Loucy (cell line): ENCODE results near the gene SUN1.

Experiments used
- H2AFZ ChIP-seq: fragments of 200-600 bp; sonication (generic); 2 replicates; pipeline ENCODE4 v1.6.0; 2016; ENCODE audit warnings: antibody characterized with exemption, mild to moderate bottlenecking, low read length, moderate library complexity
- H3F3A ChIP-seq: fragments of 200-600 bp; 2 replicates; pipeline ENCODE4 v1.6.0; 2016; ENCODE audit warnings: antibody characterized with exemption, low read depth, mild to moderate bottlenecking
- H3K27me3 ChIP-seq: fragments of 200-600 bp; sonication (generic); 2 replicates; pipeline ENCODE4 v1.6.1; 2014; ENCODE audit warnings: low read length, mild to moderate bottlenecking; ENCODE audit not compliant: insufficient read depth, poor library complexity, severe bottlenecking
- H3K36me3 ChIP-seq: fragments of 200-600 bp; sonication (generic); 2 replicates; pipeline ENCODE4 v1.6.1; 2016; ENCODE audit warnings: low read length; ENCODE audit not compliant: insufficient read depth
- H3K4me1 ChIP-seq: fragments of 200-600 bp; sonication (generic); 2 replicates; pipeline ENCODE4 v1.5.1; 2014; ENCODE audit warnings: low read length, mild to moderate bottlenecking; ENCODE audit not compliant: insufficient read depth, poor library complexity, severe bottlenecking
- H3K4me2 ChIP-seq: fragments of 200-600 bp; sonication (generic); 2 replicates; pipeline ENCODE4 v1.6.0; 2014; ENCODE audit warnings: antibody characterized with exemption, low read length, low read depth, mild to moderate bottlenecking; ENCODE audit not compliant: poor library complexity, severe bottlenecking
- H3K4me3 ChIP-seq: fragments of 200-600 bp; sonication (generic); 2 replicates; pipeline ENCODE4 v1.5.1; 2014; ENCODE audit warnings: low read length, mild to moderate bottlenecking, mixed read lengths; ENCODE audit not compliant: poor library complexity, severe bottlenecking
- H3K79me2 ChIP-seq: fragments of 200-600 bp; sonication (generic); 2 replicates; pipeline ENCODE4 v1.6.1; 2014; ENCODE audit warnings: low read length; ENCODE audit not compliant: insufficient read depth
- H3K9ac ChIP-seq: fragments of 200-600 bp; sonication (generic); 2 replicates; pipeline ENCODE4 v1.6.0; 2014; ENCODE audit warnings: mild to moderate bottlenecking, low read depth, low read length, moderate library complexity; ENCODE audit not compliant: poor library complexity, severe bottlenecking
- H3K9me2 ChIP-seq: fragments of 200-600 bp; sonication (generic); replicated peaks from 2 replicates; pipeline ENCODE4 v1.6.1; 2016; ENCODE audit warnings: low read depth, low read length, mixed read lengths
- H3K9me3 ChIP-seq: fragments of 200-600 bp; sonication (generic); 2 replicates; pipeline ENCODE4 v1.6.1; 2014; ENCODE audit warnings: mild to moderate bottlenecking, antibody characterized with exemption, low read length, low read depth; ENCODE audit not compliant: insufficient read depth
- H4K20me1 ChIP-seq: fragments of 200-600 bp; sonication (generic); 2 replicates; pipeline ENCODE4 v1.6.0; 2014; ENCODE audit warnings: antibody characterized with exemption, low read length, mild to moderate bottlenecking; ENCODE audit not compliant: insufficient read depth, poor library complexity, severe bottlenecking
- EZH2phosphoT487 ChIP-seq: fragments of 200-600 bp; IDR thresholded peaks from 2 replicates; pipeline ENCODE4 v1.6.1; 2018; ENCODE audit warnings: antibody characterized with exemption, mild to moderate bottlenecking, moderate library complexity, borderline replicate concordance
- TF ChIP-seq, protein P1 (sequence below): fragments of 200-600 bp; sonication (generic); conservative IDR thresholded peaks from 2 replicates; pipeline ENCODE4 v1.5.1; 2014; ENCODE audit warnings: mild to moderate bottlenecking, antibody characterized with exemption, low read length

Gene SUN1

GRCh38 chr7:863106-863505 lies 30.8 kb downstream of the SUN1 start:
- Histone ChIP-seq H3K4me3 (no peak overlapping the region), H3K36me3 (peaks cover 60% of the 10 kb centered on the region), H3K9ac (no peak overlapping the region), H3K4me1 (no peaks in the 10 kb centered on the region), H3K4me2 (no peak overlapping the region), H4K20me1 (no peaks in the 10 kb centered on the region), H3K9me2 (no peaks in the 10 kb centered on the region), H3K27me3 (no peaks in the 10 kb centered on the region), H3F3A (no peaks in the 10 kb centered on the region), H3K79me2 (no peaks in the 10 kb centered on the region), H2AFZ (no peak overlapping the region), H3K9me3 (no peaks in the 10 kb centered on the region)
- TF ChIP-seq EZH2phosphoT487 = no peak
- TF ChIP-seq, protein P1, sequence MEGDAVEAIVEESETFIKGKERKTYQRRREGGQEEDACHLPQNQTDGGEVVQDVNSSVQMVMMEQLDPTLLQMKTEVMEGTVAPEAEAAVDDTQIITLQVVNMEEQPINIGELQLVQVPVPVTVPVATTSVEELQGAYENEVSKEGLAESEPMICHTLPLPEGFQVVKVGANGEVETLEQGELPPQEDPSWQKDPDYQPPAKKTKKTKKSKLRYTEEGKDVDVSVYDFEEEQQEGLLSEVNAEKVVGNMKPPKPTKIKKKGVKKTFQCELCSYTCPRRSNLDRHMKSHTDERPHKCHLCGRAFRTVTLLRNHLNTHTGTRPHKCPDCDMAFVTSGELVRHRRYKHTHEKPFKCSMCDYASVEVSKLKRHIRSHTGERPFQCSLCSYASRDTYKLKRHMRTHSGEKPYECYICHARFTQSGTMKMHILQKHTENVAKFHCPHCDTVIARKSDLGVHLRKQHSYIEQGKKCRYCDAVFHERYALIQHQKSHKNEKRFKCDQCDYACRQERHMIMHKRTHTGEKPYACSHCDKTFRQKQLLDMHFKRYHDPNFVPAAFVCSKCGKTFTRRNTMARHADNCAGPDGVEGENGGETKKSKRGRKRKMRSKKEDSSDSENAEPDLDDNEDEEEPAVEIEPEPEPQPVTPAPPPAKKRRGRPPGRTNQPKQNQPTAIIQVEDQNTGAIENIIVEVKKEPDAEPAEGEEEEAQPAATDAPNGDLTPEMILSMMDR = no peak

GRCh38 chr7:865921-866320 lies 33.6 kb downstream of the SUN1 start:
- Histone ChIP-seq H3K9me2 (no peaks in the 10 kb centered on the region), H4K20me1 (no peaks in the 10 kb centered on the region), H2AFZ (no peak overlapping the region), H3K79me2 (no peaks in the 10 kb centered on the region), H3K9ac (no peak overlapping the region), H3F3A (no peaks in the 10 kb centered on the region), H3K4me1 (no peaks in the 10 kb centered on the region), H3K27me3 (no peaks in the 10 kb centered on the region), H3K36me3 (peaks cover 46% of the 10 kb centered on the region), H3K4me2 (no peak overlapping the region), H3K4me3 (no peak overlapping the region), H3K9me3 (no peaks in the 10 kb centered on the region)
- TF ChIP-seq, protein P1 = no peak
- TF ChIP-seq EZH2phosphoT487 = no peak

GRCh38 chr7:867001-867405 lies 34.7 kb downstream of the SUN1 start:
- TF ChIP-seq, protein P1 = no peak
- no peak for TF ChIP-seq EZH2phosphoT487
- H2AFZ ChIP-seq = no peak overlapping the region
- H4K20me1 ChIP-seq = no peaks in the 10 kb centered on the region
- no peaks in the 10 kb centered on the region for H3K79me2 ChIP-seq
- H3K27me3 ChIP-seq = no peaks in the 10 kb centered on the region
- H3F3A ChIP-seq = no peaks in the 10 kb centered on the region
- no peak overlapping the region for H3K4me3 ChIP-seq
- no peak overlapping the region for H3K9ac ChIP-seq
- H3K9me2 ChIP-seq = no peaks in the 10 kb centered on the region
- H3K36me3 ChIP-seq = peaks cover 40% of the 10 kb centered on the region
- H3K4me2 ChIP-seq = no peak overlapping the region
- no peaks in the 10 kb centered on the region for H3K9me3 ChIP-seq
- H3K4me1 ChIP-seq = no peaks in the 10 kb centered on the region
